OCI-LY7 (cell line): ENCODE results near the gene HOXA4. TPM values are rescaled to one million over a fixed set of nuclear protein-coding genes. Genes with fewer than 3 reads are reported as not detected.

Experiments used
- BruUV-seq: library from RNA; stranded (reverse); fragments of 400-500 nt; replicated peaks from 2 replicates; lab custom pipeline; 2021; lab: Mats Ljungman, UMichigan
- CTCF ChIA-PET: fragments of 300-600 bp; sonication (Branson Sonifier 250); formaldehyde crosslinking; loops from one replicate; lab custom pipeline; 2022; ENCODE audit warnings: antibody characterized with exemption; ENCODE audit not compliant: unreplicated experiment; lab: Charles Lee
- POLR2A ChIA-PET: fragments of 300-600 bp; sonication (Branson Sonifier 250); formaldehyde crosslinking; loops from one replicate; lab custom pipeline; 2022; ENCODE audit warnings: antibody characterized with exemption; lab: Charles Lee
- DNase-seq: peaks from one replicate; pipeline ENCODE4 v3.0.0-alpha.2; 2015; ENCODE audit warnings: low spot score
- H2AFZ ChIP-seq: fragments of 200-600 bp; sonication (generic), shearing (Covaris generic); 2 replicates; pipeline ENCODE4 v1.6.1; 2014; ENCODE audit warnings: mild to moderate bottlenecking, antibody characterized with exemption, low read length, moderate library complexity
- H3K27ac ChIP-seq: fragments of 200-600 bp; sonication (generic); 2 replicates; pipeline ENCODE4 v1.5.1; 2014; ENCODE audit warnings: mixed run types, low read depth, mild to moderate bottlenecking, moderate library complexity, low read length, inconsistent platforms; ENCODE audit not compliant: poor library complexity, severe bottlenecking
- H3K36me3 ChIP-seq: fragments of 200-600 bp; sonication (generic); 2 replicates; pipeline ENCODE4 v1.6.1; 2014; ENCODE audit warnings: mild to moderate bottlenecking, antibody characterized with exemption, low read length, moderate library complexity, mixed read lengths; ENCODE audit not compliant: insufficient read depth
- H3K4me1 ChIP-seq: fragments of 200-600 bp; sonication (generic); 2 replicates; pipeline ENCODE4 v1.5.1; 2014; ENCODE audit warnings: mild to moderate bottlenecking, low read length; ENCODE audit not compliant: insufficient read depth, poor library complexity, severe bottlenecking
- H3K4me2 ChIP-seq: fragments of 200-600 bp; sonication (generic); 2 replicates; pipeline ENCODE4 v1.6.1; 2014; ENCODE audit warnings: mild to moderate bottlenecking, low read length
- H3K4me3 ChIP-seq: fragments of 200-600 bp; sonication (generic); 2 replicates; pipeline ENCODE4 v1.5.1; 2014; ENCODE audit warnings: mild to moderate bottlenecking, low read depth, low read length; ENCODE audit not compliant: poor library complexity, severe bottlenecking
- H3K79me2 ChIP-seq: fragments of 200-600 bp; sonication (generic); 2 replicates; pipeline ENCODE4 v1.6.1; 2016; ENCODE audit warnings: low read depth, mild to moderate bottlenecking, low read length, moderate library complexity, mixed read lengths; ENCODE audit not compliant: insufficient read depth
- H3K9me2 ChIP-seq: fragments of 200-600 bp; sonication (generic); 2 replicates; pipeline ENCODE4 v1.6.1; 2016; ENCODE audit warnings: mild to moderate bottlenecking, low read length, mixed read lengths; ENCODE audit not compliant: insufficient read depth
- H3K9me3 ChIP-seq: fragments of 200-600 bp; sonication (generic); 2 replicates; pipeline ENCODE4 v1.6.1; 2014; ENCODE audit warnings: mild to moderate bottlenecking, mixed run types, low read length, mixed read lengths
- H4K20me1 ChIP-seq: fragments of 200-600 bp; sonication (generic); 2 replicates; pipeline ENCODE4 v1.6.1; 2014; ENCODE audit warnings: mild to moderate bottlenecking, antibody characterized with exemption, low read length, moderate library complexity, mixed read lengths; ENCODE audit not compliant: insufficient read depth
- EZH2phosphoT487 ChIP-seq: fragments of 200-600 bp; sonication (generic); IDR thresholded peaks from 2 replicates; pipeline ENCODE4 v1.6.1; 2018; ENCODE audit warnings: low read depth, borderline replicate concordance, mild to moderate bottlenecking, mixed run types, antibody characterized with exemption, low read length, moderate library complexity, mixed read lengths
- intact Hi-C: fragments of 100-400 bp; cut with micrococcal nuclease; formaldehyde crosslinking; loops from one replicate; pipeline ENCODE4 v1.10.0; 2022; ENCODE audit not compliant: unreplicated experiment
- total RNA-seq, 2 experiments: library from RNA; depleted of rRNA in 1 of 2; stranded (reverse); fragments of >200 nt in 1 of 2; shearing (Covaris generic) in 1 of 2; gene quantifications; 2 replicates each; pipeline ENCODE4 v1.2.3, GENCODE V29; 2014 to 2022
- TF ChIP-seq, protein P1 (sequence below): fragments of 200-600 bp; sonication (generic); conservative IDR thresholded peaks from 2 replicates; pipeline ENCODE4 v1.5.1; 2014; ENCODE audit warnings: mild to moderate bottlenecking, antibody characterized with exemption, low read length, moderate library complexity, mixed read lengths

HOXA4 gene
- total RNA-seq, 2 experiments from 2014 or later, result 2.0 TPM; not detected in 1

DNA sequence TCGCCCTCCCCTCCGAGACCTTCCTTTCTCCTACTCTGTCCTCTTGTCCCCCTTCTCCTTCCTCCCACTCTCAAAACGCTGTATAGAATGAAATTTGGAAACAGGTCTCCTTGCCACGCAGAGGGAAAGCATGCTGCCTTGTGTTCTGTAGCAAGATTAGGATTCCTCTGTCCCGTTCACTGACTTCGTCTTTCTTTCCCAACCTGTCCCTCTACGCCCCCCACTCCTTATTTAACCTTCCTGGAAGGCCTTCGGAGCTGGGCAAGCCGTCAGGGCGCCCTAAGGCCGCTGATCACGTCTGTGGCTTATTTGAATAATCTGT, 33.4 kb upstream of the HOXA4 start:
- H3K79me2 ChIP-seq, result no peaks in the 10 kb centered on the region
- ChIA-PET POLR2A (no interaction called here), CTCF (no interaction called here)
- no peaks in the 10 kb centered on the region for H4K20me1 ChIP-seq
- H3K36me3 ChIP-seq, result no peaks in the 10 kb centered on the region
- H3K4me1 ChIP-seq, result peaks cover 6% of the 10 kb centered on the region
- intact Hi-C loops, result loop anchor here (5.0 kb wide), 2 partner anchors 497 to 662 kb away; no protein-coding TSS in a partner anchor
- no peaks in the 10 kb centered on the region for H3K9me3 ChIP-seq
- TF ChIP-seq, protein P1, sequence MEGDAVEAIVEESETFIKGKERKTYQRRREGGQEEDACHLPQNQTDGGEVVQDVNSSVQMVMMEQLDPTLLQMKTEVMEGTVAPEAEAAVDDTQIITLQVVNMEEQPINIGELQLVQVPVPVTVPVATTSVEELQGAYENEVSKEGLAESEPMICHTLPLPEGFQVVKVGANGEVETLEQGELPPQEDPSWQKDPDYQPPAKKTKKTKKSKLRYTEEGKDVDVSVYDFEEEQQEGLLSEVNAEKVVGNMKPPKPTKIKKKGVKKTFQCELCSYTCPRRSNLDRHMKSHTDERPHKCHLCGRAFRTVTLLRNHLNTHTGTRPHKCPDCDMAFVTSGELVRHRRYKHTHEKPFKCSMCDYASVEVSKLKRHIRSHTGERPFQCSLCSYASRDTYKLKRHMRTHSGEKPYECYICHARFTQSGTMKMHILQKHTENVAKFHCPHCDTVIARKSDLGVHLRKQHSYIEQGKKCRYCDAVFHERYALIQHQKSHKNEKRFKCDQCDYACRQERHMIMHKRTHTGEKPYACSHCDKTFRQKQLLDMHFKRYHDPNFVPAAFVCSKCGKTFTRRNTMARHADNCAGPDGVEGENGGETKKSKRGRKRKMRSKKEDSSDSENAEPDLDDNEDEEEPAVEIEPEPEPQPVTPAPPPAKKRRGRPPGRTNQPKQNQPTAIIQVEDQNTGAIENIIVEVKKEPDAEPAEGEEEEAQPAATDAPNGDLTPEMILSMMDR, result no peak
- TF ChIP-seq EZH2phosphoT487, result no peak
- no peaks in the 10 kb centered on the region for H3K9me2 ChIP-seq
- H3K27ac ChIP-seq, result no peak overlapping the region
- BruUV-seq, result no TSS peak
- no peak overlapping the region for H3K4me2 ChIP-seq
- DNase-seq, result no peak
- H3K4me3 ChIP-seq, result no peak overlapping the region
- H2AFZ ChIP-seq, result no peak overlapping the region

DNA sequence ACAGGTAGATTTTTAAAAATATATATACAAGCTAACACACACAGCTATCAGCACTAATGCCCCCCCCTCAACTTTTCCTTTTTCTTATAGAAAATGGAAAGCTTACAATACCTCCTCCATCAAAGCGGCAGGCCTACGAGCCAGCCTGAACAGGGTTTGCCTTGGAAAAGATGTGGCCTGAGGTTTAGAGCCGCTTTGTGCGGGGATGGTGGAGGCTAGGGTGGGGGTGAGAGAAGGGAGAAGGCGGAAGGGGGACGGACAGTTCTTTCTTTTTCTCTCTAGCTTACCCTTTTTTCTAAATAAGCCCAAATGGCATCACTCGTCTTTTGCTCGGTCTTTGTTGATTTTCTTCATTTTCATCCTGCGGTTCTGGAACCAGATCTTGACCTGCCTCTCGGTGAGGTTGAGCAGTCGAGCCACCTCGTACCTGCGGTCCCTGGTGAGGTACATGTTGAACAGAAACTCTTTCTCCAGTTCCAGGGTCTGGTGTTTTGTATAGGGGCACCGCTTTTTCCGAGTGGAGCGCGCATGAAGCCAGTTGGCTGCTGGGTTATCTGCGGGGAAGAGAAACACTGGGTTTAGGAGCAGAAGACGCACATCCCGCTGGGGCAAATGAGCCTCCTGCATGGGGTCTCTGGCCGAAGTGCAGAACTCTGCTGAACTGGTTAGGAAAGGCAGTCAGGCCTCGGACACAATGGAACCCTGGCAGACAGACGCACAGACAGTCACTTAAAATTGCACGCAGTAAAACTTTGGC, 32.9 kb upstream of the HOXA4 start:
- CTCF ChIA-PET, result no interaction called here
- no peaks in the 10 kb centered on the region for H3K9me2 ChIP-seq
- H4K20me1 ChIP-seq, result no peaks in the 10 kb centered on the region
- intact Hi-C loops, result loop anchor here (5.0 kb wide), 2 partner anchors 496 to 661 kb away; no protein-coding TSS in a partner anchor
- no peaks in the 10 kb centered on the region for H3K79me2 ChIP-seq
- TF ChIP-seq EZH2phosphoT487, result no peak
- TF ChIP-seq, protein P1, result no peak
- H3K27ac ChIP-seq, result no peak overlapping the region
- H3K4me3 ChIP-seq, result no peak overlapping the region
- H3K4me2 ChIP-seq, result no peak overlapping the region
- no peaks in the 10 kb centered on the region for H3K36me3 ChIP-seq
- BruUV-seq, result no TSS peak
- peaks cover 6% of the 10 kb centered on the region for H3K4me1 ChIP-seq
- no peak overlapping the region for H2AFZ ChIP-seq
- POLR2A ChIA-PET, result interaction anchor here (1.0 to 1.3 kb wide), 2 partner anchors 14 to 424 kb away, joined by 4 read pairs; no protein-coding TSS in a partner anchor
- H3K9me3 ChIP-seq, result no peaks in the 10 kb centered on the region
- no peak for DNase-seq
